MG63 (cell line): ENCODE results near the gene SYDE1. TPM values are rescaled to one million over a fixed set of nuclear protein-coding genes. Genes with fewer than 3 reads are reported as not detected.
A peak's percentile ranks its signal among the peaks of the same experiment; 100 is the strongest.

Experiments used
- DNase-seq: peaks from one replicate; pipeline ENCODE4 v3.0.0-alpha.2; 2020
- H3K27me3 ChIP-seq: fragments of 250-450 bp; sonication (Bioruptor Pico); 2 replicates; pipeline ENCODE4 v1.5.1; 2020; ENCODE audit warnings: mild to moderate bottlenecking, moderate library complexity
- H3K36me3 ChIP-seq: fragments of 250-450 bp; sonication (Bioruptor Pico); 2 replicates; pipeline ENCODE4 v1.5.1; 2020; ENCODE audit warnings: mild to moderate bottlenecking, moderate library complexity
- H3K4me3 ChIP-seq: fragments of 250-450 bp; sonication (Bioruptor Pico); 2 replicates; pipeline ENCODE4 v1.5.1; 2020; ENCODE audit warnings: mild to moderate bottlenecking, moderate library complexity
- H3K9me3 ChIP-seq: fragments of 250-450 bp; sonication (Bioruptor Pico); 2 replicates; pipeline ENCODE4 v1.5.1; 2020; ENCODE audit warnings: mild to moderate bottlenecking, moderate library complexity
- total RNA-seq: library from RNA; depleted of rRNA; stranded (reverse); fragments of >200 nt; shearing (Covaris generic); gene quantifications from 2 replicates; pipeline ENCODE4 v1.2.3, GENCODE V29; 2014; ENCODE audit warnings: low replicate concordance

Gene SYDE1
- total RNA-seq, 1 experiment from 2014 or later, result 120 TPM

- Histone ChIP-seq H3K4me3 (no peak overlapping the region), H3K27me3 (no peaks in the 10 kb centered on the region), H3K9me3 (no peaks in the 10 kb centered on the region), H3K36me3 (peaks cover 93% of the 10 kb centered on the region)
- DNase-seq, result no peak
Observed at GRCh38 chr19:15118789-15119494, 11.7 kb downstream of the SYDE1 start.

- Histone ChIP-seq H3K27me3 (no peaks in the 10 kb centered on the region), H3K36me3 (peaks cover 83% of the 10 kb centered on the region), H3K4me3 (no peak overlapping the region), H3K9me3 (no peaks in the 10 kb centered on the region)
- no peak for DNase-seq
Observed at GRCh38 chr19:15120135-15121026, 13.2 kb downstream of the SYDE1 start.

GRCh38 chr19:15122331-15123030 is 15.3 kb downstream of the SYDE1 start:
- Histone ChIP-seq H3K9me3 (no peaks in the 10 kb centered on the region), H3K4me3 (no peak overlapping the region), H3K27me3 (no peaks in the 10 kb centered on the region), H3K36me3 (peaks cover 62% of the 10 kb centered on the region)
- no peak for DNase-seq

GRCh38 chr19:15123031-15123890 is 16.1 kb downstream of the SYDE1 start:
- H3K9me3 ChIP-seq, result no peaks in the 10 kb centered on the region
- H3K4me3 ChIP-seq, result no peak overlapping the region
- no peaks in the 10 kb centered on the region for H3K27me3 ChIP-seq
- DNase-seq, result no peak
- peaks cover 54% of the 10 kb centered on the region for H3K36me3 ChIP-seq

GRCh38 chr19:15123900-15124299 is 16.7 kb downstream of the SYDE1 start:
- peak; percentile 89 for DNase-seq
- Histone ChIP-seq H3K4me3 (peak overlapping the region; percentile 73), H3K36me3 (peaks cover 48% of the 10 kb centered on the region), H3K27me3 (no peaks in the 10 kb centered on the region), H3K9me3 (no peaks in the 10 kb centered on the region)

- H3K4me3 ChIP-seq, result peak overlapping the region; percentile 73
- peaks cover 40% of the 10 kb centered on the region for H3K36me3 ChIP-seq
- DNase-seq, result no peak
- H3K9me3 ChIP-seq, result no peaks in the 10 kb centered on the region
- no peaks in the 10 kb centered on the region for H3K27me3 ChIP-seq
Observed at GRCh38 chr19:15124572-15125231, 17.5 kb downstream of the SYDE1 start.

- Histone ChIP-seq H3K4me3 (peak overlapping the region; percentile 73), H3K9me3 (no peaks in the 10 kb centered on the region), H3K36me3 (peaks cover 32% of the 10 kb centered on the region), H3K27me3 (no peaks in the 10 kb centered on the region)
- peak; percentile 100 for DNase-seq
Observed at GRCh38 chr19:15125232-15126067, 18.2 kb downstream of the SYDE1 start.

GRCh38 chr19:15126131-15126910 is 19.1 kb downstream of the SYDE1 start:
- DNase-seq, result no peak
- H3K4me3 ChIP-seq, result peak overlapping the region; percentile 73

GRCh38 chr19:15128162-15128770 is 21.1 kb downstream of the SYDE1 start:
- no peak for DNase-seq
- Histone ChIP-seq H3K27me3 (no peaks in the 10 kb centered on the region), H3K4me3 (no peak overlapping the region), H3K9me3 (no peaks in the 10 kb centered on the region), H3K36me3 (peaks cover 8% of the 10 kb centered on the region)

More at GRCh38 chr19:15126131-15126910, 19.1 kb downstream of the SYDE1 start:
- Histone ChIP-seq H3K9me3 (no peaks in the 10 kb centered on the region), H3K27me3 (no peaks in the 10 kb centered on the region), H3K36me3 (peaks cover 23% of the 10 kb centered on the region)

- Histone ChIP-seq H3K27me3 (no peaks in the 10 kb centered on the region), H3K9me3 (no peaks in the 10 kb centered on the region), H3K4me3 (no peak overlapping the region), H3K36me3 (no peaks in the 10 kb centered on the region)
- DNase-seq, result no peak
Observed at GRCh38 chr19:15129856-15130585, 22.8 kb downstream of the SYDE1 start.

GRCh38 chr19:15136234-15136954 is 29.2 kb downstream of the SYDE1 start:
- no peaks in the 10 kb centered on the region for H3K27me3 ChIP-seq
- DNase-seq, result no peak
- H3K9me3 ChIP-seq, result peaks cover 20% of the 10 kb centered on the region
- no peaks in the 10 kb centered on the region for H3K36me3 ChIP-seq
- no peak overlapping the region for H3K4me3 ChIP-seq

- H3K27me3 ChIP-seq, result no peaks in the 10 kb centered on the region
- H3K36me3 ChIP-seq, result no peaks in the 10 kb centered on the region
- DNase-seq, result peak; percentile 58
- peaks cover 20% of the 10 kb centered on the region for H3K9me3 ChIP-seq
- no peak overlapping the region for H3K4me3 ChIP-seq
Observed at GRCh38 chr19:15137777-15138176, 30.6 kb downstream of the SYDE1 start.

GRCh38 chr19:15138427-15138826 is 31.2 kb downstream of the SYDE1 start:
- Histone ChIP-seq H3K4me3 (no peak overlapping the region), H3K27me3 (no peaks in the 10 kb centered on the region), H3K36me3 (no peaks in the 10 kb centered on the region), H3K9me3 (peaks cover 20% of the 10 kb centered on the region)
- peak; percentile 38 for DNase-seq
